Activated T-cell treated with anti-CD3 and anti-CD28 coated beads, Interleukin-2, amount 50 U/mL, for 4 hours (primary cell): ENCODE results near the gene PDE3A. TPM values are rescaled to one million over a fixed set of nuclear protein-coding genes. Genes with fewer than 3 reads are reported as not detected.

Source experiments
- ATAC-seq, 2 donors: fragments of 200-7000 bp; cut with Tn5 transposase; one replicate each; pipeline ENCODE4 v1.10.0; 2021
- DNase-seq: peaks from one replicate; pipeline ENCODE4 v3.0.0-alpha.2; 2020
- H3K27me3 Mint-ChIP-seq: one replicate; pipeline ENCODE4 v1.8.0; 2021; ENCODE audit warnings: low read depth, mixed read lengths
- H3K36me3 Mint-ChIP-seq: one replicate; pipeline ENCODE4 v1.8.0; 2022; ENCODE audit warnings: mixed read lengths; ENCODE audit not compliant: insufficient read depth
- H3K4me1 Mint-ChIP-seq: one replicate; pipeline ENCODE4 v1.8.0; 2021; ENCODE audit warnings: low read depth, mixed read lengths
- H3K4me3 Mint-ChIP-seq: one replicate; pipeline ENCODE4 v1.8.0; 2021; ENCODE audit warnings: mild to moderate bottlenecking, moderate library complexity, mixed read lengths
- H3K9me3 Mint-ChIP-seq: one replicate; pipeline ENCODE4 v1.8.0; 2021; ENCODE audit warnings: mixed read lengths
- total RNA-seq, 3 donors: library from RNA; stranded (reverse); gene quantifications; one replicate each; pipeline ENCODE4 v1.2.1, GENCODE V29; 2021

The PDE3A gene
- total RNA-seq, 3 donors from 2014 or later, result 0.08 TPM; not detected in 1

GRCh38 chr12:20492251-20492760, 124.0 kb downstream of the PDE3A start:
- no peak for DNase-seq
- no peaks in the 10 kb centered on the region for H3K4me1 Mint-ChIP-seq
- ATAC-seq, result peak; percentile 37 to 69
- no peaks in the 10 kb centered on the region for H3K36me3 Mint-ChIP-seq
- peaks cover 3% of the 10 kb centered on the region for H3K9me3 Mint-ChIP-seq
- no peak overlapping the region for H3K4me3 Mint-ChIP-seq
- H3K27me3 Mint-ChIP-seq, result peaks cover 2% of the 10 kb centered on the region

GRCh38 chr12:20493934-20494333, 125.6 kb downstream of the PDE3A start:
- no peaks in the 10 kb centered on the region for H3K36me3 Mint-ChIP-seq
- no peaks in the 10 kb centered on the region for H3K4me1 Mint-ChIP-seq
- H3K9me3 Mint-ChIP-seq, result peaks cover 3% of the 10 kb centered on the region
- H3K4me3 Mint-ChIP-seq, result no peak overlapping the region
- ATAC-seq (no peak), DNase-seq (no peak)
- H3K27me3 Mint-ChIP-seq, result peaks cover 2% of the 10 kb centered on the region

GRCh38 chr12:20494851-20495250, 126.5 kb downstream of the PDE3A start:
- no peak for DNase-seq
- no peak overlapping the region for H3K4me3 Mint-ChIP-seq
- ATAC-seq, result no peak
- H3K27me3 Mint-ChIP-seq, result peaks cover 2% of the 10 kb centered on the region
- no peaks in the 10 kb centered on the region for H3K4me1 Mint-ChIP-seq
- no peaks in the 10 kb centered on the region for H3K36me3 Mint-ChIP-seq
- peaks cover 3% of the 10 kb centered on the region for H3K9me3 Mint-ChIP-seq

- DNase-seq (no peak), ATAC-seq (no peak)
- Mint-ChIP-seq H3K4me1 (no peaks in the 10 kb centered on the region), H3K4me3 (no peak overlapping the region), H3K9me3 (peaks cover 3% of the 10 kb centered on the region), H3K27me3 (peaks cover 2% of the 10 kb centered on the region), H3K36me3 (no peaks in the 10 kb centered on the region)
These were observed 127.7 kb downstream of the PDE3A start for GRCh38 chr12:20495997-20496396.

GRCh38 chr12:20497707-20498106, 129.4 kb downstream of the PDE3A start:
- Mint-ChIP-seq H3K36me3 (no peaks in the 10 kb centered on the region), H3K4me1 (no peaks in the 10 kb centered on the region), H3K9me3 (no peaks in the 10 kb centered on the region), H3K4me3 (no peak overlapping the region), H3K27me3 (no peaks in the 10 kb centered on the region)
- ATAC-seq (no peak), DNase-seq (no peak)

- DNase-seq, result no peak
- no peaks in the 10 kb centered on the region for H3K36me3 Mint-ChIP-seq
- H3K27me3 Mint-ChIP-seq, result no peaks in the 10 kb centered on the region
- H3K4me1 Mint-ChIP-seq, result no peaks in the 10 kb centered on the region
- no peak overlapping the region for H3K4me3 Mint-ChIP-seq
- ATAC-seq, result no peak
- no peaks in the 10 kb centered on the region for H3K9me3 Mint-ChIP-seq
These were observed 133.6 kb downstream of the PDE3A start for GRCh38 chr12:20501958-20502357.

- Mint-ChIP-seq H3K4me3 (no peak overlapping the region), H3K4me1 (no peaks in the 10 kb centered on the region), H3K36me3 (no peaks in the 10 kb centered on the region), H3K9me3 (no peaks in the 10 kb centered on the region), H3K27me3 (no peaks in the 10 kb centered on the region)
- ATAC-seq, result no peak
- DNase-seq, result no peak
These were observed 135.5 kb downstream of the PDE3A start for GRCh38 chr12:20503858-20504257.

GRCh38 chr12:20505056-20505455, 136.7 kb downstream of the PDE3A start:
- Mint-ChIP-seq H3K4me1 (no peaks in the 10 kb centered on the region), H3K36me3 (no peaks in the 10 kb centered on the region), H3K27me3 (no peaks in the 10 kb centered on the region), H3K9me3 (no peaks in the 10 kb centered on the region), H3K4me3 (no peak overlapping the region)
- DNase-seq, result no peak
- ATAC-seq, result no peak

GRCh38 chr12:20507056-20507455, 138.7 kb downstream of the PDE3A start:
- Mint-ChIP-seq H3K36me3 (no peaks in the 10 kb centered on the region), H3K4me3 (no peak overlapping the region), H3K4me1 (no peaks in the 10 kb centered on the region), H3K27me3 (no peaks in the 10 kb centered on the region), H3K9me3 (no peaks in the 10 kb centered on the region)
- ATAC-seq (no peak), DNase-seq (no peak)

- no peak for ATAC-seq
- no peaks in the 10 kb centered on the region for H3K36me3 Mint-ChIP-seq
- no peak overlapping the region for H3K4me3 Mint-ChIP-seq
- H3K27me3 Mint-ChIP-seq, result no peaks in the 10 kb centered on the region
- no peak for DNase-seq
- no peaks in the 10 kb centered on the region for H3K4me1 Mint-ChIP-seq
- H3K9me3 Mint-ChIP-seq, result no peaks in the 10 kb centered on the region
These were observed 139.4 kb downstream of the PDE3A start for GRCh38 chr12:20507711-20508110.

- Mint-ChIP-seq H3K27me3 (no peaks in the 10 kb centered on the region), H3K4me1 (no peaks in the 10 kb centered on the region), H3K4me3 (no peak overlapping the region), H3K9me3 (no peaks in the 10 kb centered on the region), H3K36me3 (no peaks in the 10 kb centered on the region)
- DNase-seq, result no peak
- ATAC-seq, result no peak
These were observed 140.0 kb downstream of the PDE3A start for GRCh38 chr12:20508359-20508758.

GRCh38 chr12:20508962-20509361, 140.6 kb downstream of the PDE3A start:
- no peak overlapping the region for H3K4me3 Mint-ChIP-seq

GRCh38 chr12:20510811-20511210, 142.5 kb downstream of the PDE3A start:
- H3K27me3 Mint-ChIP-seq, result no peaks in the 10 kb centered on the region
- H3K4me1 Mint-ChIP-seq, result no peaks in the 10 kb centered on the region

More at GRCh38 chr12:20508962-20509361, 140.6 kb downstream of the PDE3A start:
- Mint-ChIP-seq H3K9me3 (no peaks in the 10 kb centered on the region), H3K27me3 (no peaks in the 10 kb centered on the region), H3K4me1 (no peaks in the 10 kb centered on the region), H3K36me3 (no peaks in the 10 kb centered on the region)
- DNase-seq (no peak), ATAC-seq (no peak)

GRCh38 chr12:20513189-20513588, 144.9 kb downstream of the PDE3A start:
- DNase-seq (no peak), ATAC-seq (no peak)
- Mint-ChIP-seq H3K9me3 (no peaks in the 10 kb centered on the region), H3K36me3 (no peaks in the 10 kb centered on the region), H3K27me3 (no peaks in the 10 kb centered on the region), H3K4me3 (no peak overlapping the region), H3K4me1 (no peaks in the 10 kb centered on the region)

More at GRCh38 chr12:20510811-20511210, 142.5 kb downstream of the PDE3A start:
- DNase-seq (no peak), ATAC-seq (no peak)
- Mint-ChIP-seq H3K9me3 (no peaks in the 10 kb centered on the region), H3K36me3 (no peaks in the 10 kb centered on the region), H3K4me3 (no peak overlapping the region)

GRCh38 chr12:20514598-20514997, 146.3 kb downstream of the PDE3A start:
- Mint-ChIP-seq H3K9me3 (peaks cover 2% of the 10 kb centered on the region), H3K36me3 (no peaks in the 10 kb centered on the region), H3K27me3 (no peaks in the 10 kb centered on the region), H3K4me3 (no peak overlapping the region), H3K4me1 (no peaks in the 10 kb centered on the region)
- DNase-seq (no peak), ATAC-seq (no peak)

- no peak overlapping the region for H3K4me3 Mint-ChIP-seq
- DNase-seq (no peak), ATAC-seq (no peak)
- no peaks in the 10 kb centered on the region for H3K27me3 Mint-ChIP-seq
- H3K4me1 Mint-ChIP-seq, result no peaks in the 10 kb centered on the region
- peaks cover 6% of the 10 kb centered on the region for H3K9me3 Mint-ChIP-seq
- H3K36me3 Mint-ChIP-seq, result no peaks in the 10 kb centered on the region
These were observed 152.2 kb downstream of the PDE3A start for GRCh38 chr12:20520532-20520931.
